Endothelial cell of umbilical vein (primary cell): ENCODE measurements around the gene MBLAC2.

ENCODE experiments used
- TF ChIP-seq, protein P1 (sequence below): IDR thresholded peaks from 2 replicates; pipeline ENCODE4 v1.6.1; 2011; ENCODE audit not compliant: insufficient read depth, insufficient read length
- TF ChIP-seq, protein P2 (sequence below), 2 donors: IDR thresholded peaks; 1 replicate in 1 of 2; 2 replicates in 1 of 2; pipeline ENCODE4 v1.5.1; 2011; ENCODE audit warnings: low read length in 2 of 2, mild to moderate bottlenecking in 2 of 2, moderate library complexity in 2 of 2, control low read depth in 1 of 2, inconsistent platforms in 1 of 2, low read depth in 1 of 2; ENCODE audit not compliant: insufficient read depth in 1 of 2; ENCODE audit errors: extremely low read depth in 1 of 2

DNA sequence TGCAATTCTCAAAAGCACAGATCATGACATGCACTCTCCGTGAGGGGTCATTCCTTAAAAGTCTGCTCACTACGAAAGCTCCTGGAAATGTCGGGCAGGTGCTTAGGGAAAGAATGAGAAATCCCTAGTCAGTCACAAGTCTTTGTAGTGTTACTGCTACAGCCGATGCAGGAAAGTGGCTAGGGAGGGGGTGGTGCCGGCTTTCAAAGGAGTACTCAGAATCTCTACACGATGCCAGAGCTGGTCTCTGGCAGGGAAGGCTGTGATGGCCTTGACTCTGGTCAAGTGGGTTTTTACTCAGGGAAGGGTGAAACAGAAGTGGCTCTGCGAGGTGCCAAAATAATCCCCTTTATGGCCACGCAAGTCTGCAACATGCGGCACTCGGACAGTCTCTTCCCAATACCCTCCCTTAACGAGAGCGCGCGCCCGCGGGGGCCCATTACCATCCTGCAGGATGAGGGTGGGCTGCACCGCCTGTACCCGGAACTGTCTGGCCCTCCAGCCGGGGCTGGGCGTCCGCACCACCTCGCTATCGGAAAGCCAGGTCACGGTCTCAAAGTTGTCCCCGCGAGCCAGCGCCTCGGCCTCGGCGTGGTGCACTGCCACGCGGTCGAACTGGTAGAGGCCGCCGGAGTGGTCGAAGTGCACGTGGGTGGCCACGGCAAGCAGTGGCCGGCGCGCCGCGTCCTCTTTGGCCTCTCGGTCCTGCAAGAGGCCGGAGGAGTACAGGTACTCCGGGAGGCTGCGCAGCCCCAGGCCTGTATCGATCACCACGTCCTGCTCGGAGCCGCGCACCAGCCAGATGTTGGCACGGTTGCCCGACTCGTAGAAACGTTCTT, 956 bp downstream of the MBLAC2 start:
- TF ChIP-seq, protein P1, sequence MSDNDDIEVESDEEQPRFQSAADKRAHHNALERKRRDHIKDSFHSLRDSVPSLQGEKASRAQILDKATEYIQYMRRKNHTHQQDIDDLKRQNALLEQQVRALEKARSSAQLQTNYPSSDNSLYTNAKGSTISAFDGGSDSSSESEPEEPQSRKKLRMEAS: peak; percentile 85
- TF ChIP-seq, protein P2, sequence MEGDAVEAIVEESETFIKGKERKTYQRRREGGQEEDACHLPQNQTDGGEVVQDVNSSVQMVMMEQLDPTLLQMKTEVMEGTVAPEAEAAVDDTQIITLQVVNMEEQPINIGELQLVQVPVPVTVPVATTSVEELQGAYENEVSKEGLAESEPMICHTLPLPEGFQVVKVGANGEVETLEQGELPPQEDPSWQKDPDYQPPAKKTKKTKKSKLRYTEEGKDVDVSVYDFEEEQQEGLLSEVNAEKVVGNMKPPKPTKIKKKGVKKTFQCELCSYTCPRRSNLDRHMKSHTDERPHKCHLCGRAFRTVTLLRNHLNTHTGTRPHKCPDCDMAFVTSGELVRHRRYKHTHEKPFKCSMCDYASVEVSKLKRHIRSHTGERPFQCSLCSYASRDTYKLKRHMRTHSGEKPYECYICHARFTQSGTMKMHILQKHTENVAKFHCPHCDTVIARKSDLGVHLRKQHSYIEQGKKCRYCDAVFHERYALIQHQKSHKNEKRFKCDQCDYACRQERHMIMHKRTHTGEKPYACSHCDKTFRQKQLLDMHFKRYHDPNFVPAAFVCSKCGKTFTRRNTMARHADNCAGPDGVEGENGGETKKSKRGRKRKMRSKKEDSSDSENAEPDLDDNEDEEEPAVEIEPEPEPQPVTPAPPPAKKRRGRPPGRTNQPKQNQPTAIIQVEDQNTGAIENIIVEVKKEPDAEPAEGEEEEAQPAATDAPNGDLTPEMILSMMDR (IDR thresholded peaks at IDR 0.05; ENCODE audit: extremely low read depth in 1 of 2, insufficient read depth in 1 of 2, low read depth in 1 of 2, low read length in 2 of 2): no peak
